Sigmoid colon (tissue), 4 donors: ENCODE measurements around the gene NUP42.

Experiments used
- CTCF ChIP-seq, 4 experiments: fragments of 450-650 bp in 3 of 4; fragments of 200-600 bp in 1 of 4; IDR thresholded peaks; one replicate each; pipeline ENCODE4 v1.5.1; 2016 to 2019; ENCODE audit warnings: antibody characterized with exemption in 4 of 4, mild to moderate bottlenecking in 3 of 4, moderate library complexity in 2 of 4
- POLR2AphosphoS5 ChIP-seq, 4 donors: sonication (generic); formaldehyde crosslinking; IDR thresholded peaks; one replicate each; pipeline ENCODE4 v1.6.1; 2017; ENCODE audit warnings: antibody characterized with exemption in 4 of 4

- TF ChIP-seq CTCF (IDR thresholded peaks at IDR 0.05) (no peak), POLR2AphosphoS5 (IDR thresholded peaks at IDR 0.05) (no peak)
Observed at GRCh38 chr7:23207884-23208283, 26.0 kb downstream of the NUP42 start.
